ENCODE results near the gene CBS.
"Not testable (repeated sequence)": the region's sequence is repeated elsewhere in the genome, so short reads cannot be mapped to it uniquely, and the experiment has no call there.

DNA sequence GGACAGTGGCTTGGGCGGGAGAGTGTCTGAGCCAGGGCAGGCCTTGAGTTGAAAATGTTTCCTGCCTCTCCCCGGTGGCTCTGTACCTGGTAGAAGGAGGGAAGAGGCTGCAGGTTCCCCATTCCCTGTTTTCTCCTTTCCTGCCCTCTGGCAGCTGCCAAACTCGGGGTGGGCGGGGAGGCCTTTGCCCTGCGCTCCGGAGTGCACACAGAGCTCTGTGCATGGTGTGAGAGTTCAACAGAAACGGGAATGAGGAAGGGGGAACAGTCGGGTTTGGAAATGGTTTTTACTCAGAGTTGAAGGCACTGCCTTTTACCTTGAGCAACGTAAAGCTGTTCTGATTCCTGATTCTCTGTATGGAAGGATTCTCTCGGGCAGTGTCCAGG lies 37.0 kb downstream of the CBS start:
- not testable (repeated sequence) for TF ChIP-seq CTCF (IDR thresholded peaks at IDR 0.05); EZH2 (IDR thresholded peaks at IDR 0.05; ENCODE audit: borderline replicate concordance, insufficient read depth, low read depth, low read length, poor library complexity, severe bottlenecking)
